Subcutaneous abdominal adipose tissue (tissue), 5 donors: Measurements from ENCODE around the gene SCD.
"Not testable (repeated sequence)": the region's sequence is repeated elsewhere in the genome, so short reads cannot be mapped to it uniquely, and the experiment has no call there.

Source experiments
- H3K27ac ChIP-seq: one replicate; pipeline ENCODE4 v1.7.0; 2013; ENCODE audit warnings: low read depth, mild to moderate bottlenecking, inconsistent platforms, low read length, moderate library complexity
- H3K27me3 ChIP-seq, 5 donors: one replicate each; pipeline ENCODE4 v1.7.0; 2013; ENCODE audit warnings: low read length in 5 of 5, inconsistent platforms in 1 of 5; ENCODE audit not compliant: control insufficient read depth in 5 of 5, insufficient read depth in 4 of 5
- H3K36me3 ChIP-seq, 5 donors: one replicate each; pipeline ENCODE4 v1.7.0; 2013; ENCODE audit warnings: low read length in 5 of 5; ENCODE audit not compliant: control insufficient read depth in 5 of 5, insufficient read depth in 5 of 5
- H3K4me1 ChIP-seq, 5 donors: one replicate each; pipeline ENCODE4 v1.7.0; 2013; ENCODE audit warnings: low read length in 5 of 5, mild to moderate bottlenecking in 3 of 5, moderate library complexity in 1 of 5; ENCODE audit not compliant: control insufficient read depth in 5 of 5, insufficient read depth in 5 of 5
- H3K4me3 ChIP-seq, 5 donors: one replicate each; pipeline ENCODE4 v1.7.0; 2013; ENCODE audit warnings: low read length in 5 of 5, low read depth in 1 of 5
- H3K9ac ChIP-seq, 5 donors: one replicate each; pipeline ENCODE4 v1.7.0; 2013; ENCODE audit warnings: low read length in 5 of 5, mild to moderate bottlenecking in 4 of 5, moderate library complexity in 3 of 5
- H3K9me3 ChIP-seq, 5 donors: one replicate each; pipeline ENCODE4 v1.7.0; 2013; ENCODE audit warnings: low read length in 5 of 5; ENCODE audit not compliant: control insufficient read depth in 5 of 5
- donor health status: healthy.
- donor health status: healthy.
- donor health status: healthy.
- donor health status: healthy.
- donor health status: healthy.

The SCD gene

GRCh38 chr10:100346765-100347567 lies at the start of gene SCD:
Gene SCD, plus strand, starts transcription at chr10:100347233. Its CDS starts 272 bp downstream, at chr10:100347505.
- Histone ChIP-seq H3K36me3 (peaks cover 0 to 7% (median 0%) of the 10 kb centered on the region in 5 donors), H3K4me3 (peak within 1 kb of the TSS; percentile 64 to 74 (median 72)), H3K4me1 (peaks cover 9 to 73% (median 62%) of the 10 kb centered on the region in 5 donors), H3K27ac (peak within 1 kb of the TSS; percentile 69), H3K9ac (peak within 1 kb of the TSS in 4 of 5 donors; percentile 48 to 75 (median 59)), H3K9me3 (no peaks in the 10 kb centered on the region), H3K27me3 (no peaks in the 10 kb centered on the region)

- Histone ChIP-seq H3K27ac (no peak overlapping the region), H3K36me3 (no peaks in the 10 kb centered on the region), H3K9me3 (no peaks in the 10 kb centered on the region), H3K27me3 (peaks cover 4 to 10% (median 6%) of the 10 kb centered on the region in 5 donors), H3K4me3 (no peak overlapping the region), H3K9ac (no peak overlapping the region), H3K4me1 (peaks cover 0 to 7% (median 0%) of the 10 kb centered on the region in 5 donors)
These were observed 49.8 kb upstream of the SCD start for GRCh38 chr10:100297242-100297641.

GRCh38 chr10:100301123-100301522 lies 45.9 kb upstream of the SCD start:
- H3K36me3 ChIP-seq, H3K4me3 ChIP-seq, H3K27ac ChIP-seq, H3K9ac ChIP-seq, H3K4me1 ChIP-seq, H3K27me3 ChIP-seq, H3K9me3 ChIP-seq: not testable (repeated sequence)

DNA sequence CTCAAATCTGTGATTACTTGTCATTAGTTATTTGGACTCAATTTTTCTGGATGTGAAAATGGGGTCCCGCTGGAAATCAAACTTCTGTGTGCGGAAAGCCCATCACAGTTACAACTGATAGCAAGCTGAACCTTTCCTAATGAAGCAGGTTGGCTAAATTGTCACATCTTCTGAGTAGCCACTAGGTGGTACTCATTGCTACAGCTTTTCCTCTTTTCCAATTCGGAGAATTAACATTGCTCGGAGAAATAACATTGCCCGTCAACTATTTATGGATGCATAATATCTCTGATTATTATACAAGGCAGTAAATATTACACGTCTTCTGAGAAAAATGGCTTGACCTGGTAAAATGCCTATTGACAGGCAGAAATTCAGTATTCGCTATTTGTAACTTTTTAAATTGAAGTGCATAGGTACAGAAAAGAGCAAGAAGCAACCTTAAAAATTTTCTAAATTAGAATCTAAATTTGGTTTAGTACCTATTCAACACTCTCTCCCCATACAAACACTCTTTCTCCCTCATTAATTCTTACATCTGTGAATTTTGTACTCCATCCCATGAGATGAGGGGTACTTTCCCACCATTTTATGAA lies 43.2 kb upstream of the SCD start:
- Histone ChIP-seq H3K4me1 (peaks cover 0 to 17% (median 0%) of the 10 kb centered on the region in 5 donors), H3K36me3 (no peaks in the 10 kb centered on the region), H3K4me3 (no peak overlapping the region), H3K27ac (no peak overlapping the region), H3K27me3 (no peaks in the 10 kb centered on the region), H3K9me3 (no peaks in the 10 kb centered on the region), H3K9ac (no peak overlapping the region)

DNA sequence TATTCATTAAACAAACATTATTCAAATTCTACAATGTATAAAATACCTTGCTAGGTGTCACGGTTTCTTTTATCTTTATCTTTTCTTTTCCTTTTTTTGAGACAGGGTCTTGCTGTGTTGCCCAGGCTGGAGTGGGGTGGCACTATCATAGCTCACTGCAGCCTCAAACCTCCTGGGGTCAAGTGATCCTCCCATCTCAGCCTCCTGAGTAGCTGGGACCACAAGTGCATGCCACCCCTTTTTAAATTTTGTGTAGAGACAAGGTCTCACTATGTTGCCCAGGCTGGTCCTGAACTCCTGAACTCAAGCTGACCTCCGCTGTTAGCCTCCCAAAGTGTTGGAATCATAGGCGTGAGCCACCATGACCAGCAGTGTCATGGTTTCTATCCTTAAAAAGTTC lies 42.6 kb upstream of the SCD start:
- Histone ChIP-seq H3K4me1 (peaks cover 0 to 17% (median 0%) of the 10 kb centered on the region in 5 donors), H3K27ac (no peak overlapping the region), H3K9ac (no peak overlapping the region), H3K9me3 (no peaks in the 10 kb centered on the region), H3K27me3 (no peaks in the 10 kb centered on the region), H3K4me3 (no peak overlapping the region), H3K36me3 (no peaks in the 10 kb centered on the region)

DNA sequence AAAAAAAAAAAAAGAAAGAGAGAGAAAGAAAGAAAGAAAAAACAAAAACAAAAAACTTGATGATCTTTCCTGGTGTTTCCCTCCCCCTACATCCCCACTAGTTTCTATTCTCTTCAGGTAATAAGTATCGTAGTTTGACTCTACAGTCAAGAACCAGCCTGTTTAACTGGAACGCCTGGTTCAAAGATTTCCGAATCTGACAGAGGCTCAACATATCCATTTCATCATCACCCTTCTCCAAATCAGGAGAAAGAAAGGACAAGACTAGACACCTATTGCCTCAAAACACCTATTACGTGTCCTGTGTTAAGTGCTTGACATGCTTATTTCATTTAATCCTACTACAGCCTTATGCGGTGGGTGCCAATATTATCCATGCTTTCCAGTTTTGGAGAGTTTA lies 40.2 kb upstream of the SCD start:
- Histone ChIP-seq H3K9ac (no peak overlapping the region), H3K9me3 (no peaks in the 10 kb centered on the region), H3K27ac (no peak overlapping the region), H3K4me1 (peaks cover 0 to 17% (median 0%) of the 10 kb centered on the region in 5 donors), H3K4me3 (no peak overlapping the region), H3K36me3 (no peaks in the 10 kb centered on the region), H3K27me3 (no peaks in the 10 kb centered on the region)

- Histone ChIP-seq H3K27me3 (no peaks in the 10 kb centered on the region), H3K9me3 (no peaks in the 10 kb centered on the region), H3K27ac (no peak overlapping the region), H3K36me3 (no peaks in the 10 kb centered on the region), H3K4me3 (no peak overlapping the region), H3K9ac (no peak overlapping the region), H3K4me1 (peaks cover 0 to 17% (median 0%) of the 10 kb centered on the region in 5 donors)
These were observed 39.3 kb upstream of the SCD start for GRCh38 chr10:100307684-100308083.

- Histone ChIP-seq H3K4me1 (peaks cover 0 to 35% (median 10%) of the 10 kb centered on the region in 5 donors), H3K27me3 (no peaks in the 10 kb centered on the region), H3K4me3 (no peak overlapping the region), H3K27ac (no peak overlapping the region), H3K36me3 (no peaks in the 10 kb centered on the region), H3K9ac (no peak overlapping the region), H3K9me3 (no peaks in the 10 kb centered on the region)
These were observed 35.7 kb upstream of the SCD start for GRCh38 chr10:100311298-100311697.

DNA sequence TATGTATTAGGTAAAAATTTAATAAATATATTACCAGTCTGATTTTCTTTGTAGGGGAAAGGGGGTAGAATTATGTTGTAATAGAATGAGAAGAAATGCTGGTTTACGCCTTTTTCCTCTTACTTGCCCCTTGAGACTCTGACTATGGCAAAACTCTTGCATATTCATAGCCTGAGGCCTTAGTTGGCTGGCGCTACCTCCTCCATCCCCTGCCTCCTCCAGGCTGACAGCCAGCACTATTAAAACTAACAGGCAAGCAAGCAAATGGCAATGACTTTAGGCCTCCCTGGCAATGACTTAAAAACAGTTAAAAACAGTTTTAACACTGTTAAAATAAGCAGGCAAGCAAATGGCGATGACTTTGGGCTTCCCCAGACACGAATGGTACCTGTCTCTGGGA lies 31.4 kb upstream of the SCD start:
- H3K4me3 ChIP-seq = no peak overlapping the region
- H3K36me3 ChIP-seq = no peaks in the 10 kb centered on the region
- H3K9me3 ChIP-seq = no peaks in the 10 kb centered on the region
- H3K9ac ChIP-seq = peak overlapping the region in 1 of 5 donors; percentile 26
- peaks cover 0 to 2% (median 0%) of the 10 kb centered on the region in 5 donors for H3K27me3 ChIP-seq
- peaks cover 0 to 21% (median 10%) of the 10 kb centered on the region in 5 donors for H3K4me1 ChIP-seq
- peak overlapping the region; percentile 71 for H3K27ac ChIP-seq

DNA sequence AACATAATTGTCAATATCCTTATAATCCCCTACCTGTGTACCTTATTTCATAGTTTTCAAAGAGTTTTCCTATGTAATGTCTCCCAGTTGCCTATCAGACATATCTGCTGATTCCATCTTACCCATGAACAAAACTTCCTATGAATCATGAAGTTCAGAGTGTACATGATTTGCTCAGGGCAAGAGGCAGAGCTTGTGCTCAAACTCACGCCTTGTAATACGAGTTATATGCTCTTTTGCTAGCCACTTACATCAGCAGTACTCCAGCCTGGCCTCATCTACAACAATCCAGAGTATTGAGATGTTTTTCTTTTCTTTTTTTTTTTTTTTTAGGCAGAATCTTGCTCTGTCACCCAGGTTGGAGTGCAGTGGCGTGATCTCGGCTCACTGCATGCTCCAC lies 28.8 kb upstream of the SCD start:
- Histone ChIP-seq H3K4me3 (no peak overlapping the region), H3K36me3 (no peaks in the 10 kb centered on the region), H3K9ac (no peak overlapping the region), H3K27me3 (peaks cover 0 to 2% (median 0%) of the 10 kb centered on the region in 5 donors), H3K4me1 (peaks cover 0 to 21% (median 9%) of the 10 kb centered on the region in 5 donors), H3K27ac (no peak overlapping the region), H3K9me3 (no peaks in the 10 kb centered on the region)
